Right lobe of liver (tissue), 6 donors: Measurements from ENCODE around the gene KCND1. TPM values are rescaled to one million over a fixed set of nuclear protein-coding genes. Genes with fewer than 3 reads are reported as not detected.

ENCODE experiments used
- ATAC-seq, 4 donors: fragments of 200-7000 bp; cut with Tn5 transposase; one replicate each; pipeline ENCODE4 v1.9.1; 2020; ENCODE audit warnings: mild to moderate bottlenecking in 4 of 4, moderate library complexity in 4 of 4
- DNase-seq, 3 donors: peaks; one replicate each; pipeline ENCODE4 v3.0.0-alpha.2; 2020
- H3K27ac ChIP-seq, 3 donors: fragments of 200-600 bp; one replicate each; pipeline ENCODE4 v1.8.0; 2022
- H3K27me3 ChIP-seq, 2 donors: fragments of 200-600 bp; one replicate each; pipeline ENCODE4 v1.8.0; 2022
- H3K36me3 ChIP-seq, 4 donors: fragments of 200-600 bp; sonication (generic) in 1 of 4; one replicate each; pipeline versions ENCODE4 v1.5.1 to v1.8.0; 2017 to 2022; ENCODE audit warnings: control low read depth in 1 of 4
- H3K4me1 ChIP-seq, 4 donors: fragments of 200-600 bp; sonication (generic) in 1 of 4; one replicate each; pipeline versions ENCODE4 v1.5.1 to v1.8.0; 2017 to 2022; ENCODE audit warnings: control low read depth in 1 of 4
- H3K4me3 ChIP-seq, 3 donors: fragments of 200-600 bp; one replicate each; pipeline ENCODE4 v1.8.0; 2022
- H3K9me3 ChIP-seq, 4 donors: fragments of 200-600 bp; sonication (generic) in 1 of 4; one replicate each; pipeline versions ENCODE4 v1.5.1 to v1.8.0; 2017 to 2022; ENCODE audit warnings: control low read depth in 1 of 4
- POLR2A ChIP-seq: fragments of 450-650 bp; IDR thresholded peaks from one replicate; pipeline ENCODE4 v1.6.1; 2017; ENCODE audit warnings: antibody characterized with exemption, mild to moderate bottlenecking
- WGBS: methylation state at CpG from one replicate; pipeline ENCODE4 v1.1.6; 2018; ENCODE audit warnings: low coverage, low lambda C conversion rate; ENCODE audit not compliant: insufficient coverage; ENCODE audit errors: missing lambda C conversion rate; 5-methylcytosine and 5-hydroxymethylcytosine counted together
- intact Hi-C, 2 donors: fragments of 100-400 bp; cut with DNase I; formaldehyde crosslinking; loops; one replicate each; pipeline versions ENCODE4 v1.11.2 to v1.14.1; 2022
- total RNA-seq, 6 experiments: library from RNA; depleted of rRNA in 2 of 6; stranded (reverse); fragments of >200 nt in 2 of 6; fragmentation: NEBNext Ultra II Directional in 3 of 6; extraction: Animal tissue kit (Norgen Biotek cat#: 25700) in 3 of 6; gene quantifications; one replicate each; pipeline versions ENCODE4 v1.1.0 to v1.2.4, GENCODE V29; 2016 to 2023
- TF ChIP-seq, protein P1 (sequence below), 4 donors: fragments of 200-600 bp in 3 of 4; fragments of 450-650 bp in 1 of 4; IDR thresholded peaks; one replicate each; pipeline versions ENCODE4 v1.5.1 to v1.8.0; 2016 to 2022; ENCODE audit warnings: antibody characterized with exemption in 4 of 4, mild to moderate bottlenecking in 2 of 4
- donor health status: DM: no; HTN: yes; CAD: no.
- donor health status: DM: no; HTN: no; CAD: no.
- donor health status: DM: no; HTN: no; CAD: no.
- donor health status: DM: no; HTN: yes; CAD: no.
- donor health status: DM: no; HTN: yes; CAD: no.

The KCND1 gene
- total RNA-seq, 6 experiments from 2014 or later: 0.31 to 1.2 (median 0.46) TPM

- ATAC-seq: peak; percentile 82 to 88 (median 87)
Observed at GRCh38 chrX:48918643-48919340, 52.9 kb downstream of the KCND1 start, which contains the start of gene PIM2. PIM2 (minus strand) TSS chrX:48919024; CDS start chrX:48918834, 190 bp downstream.

GRCh38 chrX:48918301-48918642 lies 53.4 kb downstream of the KCND1 start:
- Histone ChIP-seq H3K9me3 (no peaks in the 10 kb centered on the region), H3K4me1 (no peaks in the 10 kb centered on the region), H3K36me3 (peaks cover 0 to 3% (median 2%) of the 10 kb centered on the region in 4 donors), H3K27ac (peak overlapping the region; percentile 63 to 67 (median 65)), H3K4me3 (peak overlapping the region; percentile 49 to 58 (median 51)), H3K27me3 (no peaks in the 10 kb centered on the region)
- ATAC-seq (no peak), DNase-seq (no peak)
- TF ChIP-seq, protein P1, sequence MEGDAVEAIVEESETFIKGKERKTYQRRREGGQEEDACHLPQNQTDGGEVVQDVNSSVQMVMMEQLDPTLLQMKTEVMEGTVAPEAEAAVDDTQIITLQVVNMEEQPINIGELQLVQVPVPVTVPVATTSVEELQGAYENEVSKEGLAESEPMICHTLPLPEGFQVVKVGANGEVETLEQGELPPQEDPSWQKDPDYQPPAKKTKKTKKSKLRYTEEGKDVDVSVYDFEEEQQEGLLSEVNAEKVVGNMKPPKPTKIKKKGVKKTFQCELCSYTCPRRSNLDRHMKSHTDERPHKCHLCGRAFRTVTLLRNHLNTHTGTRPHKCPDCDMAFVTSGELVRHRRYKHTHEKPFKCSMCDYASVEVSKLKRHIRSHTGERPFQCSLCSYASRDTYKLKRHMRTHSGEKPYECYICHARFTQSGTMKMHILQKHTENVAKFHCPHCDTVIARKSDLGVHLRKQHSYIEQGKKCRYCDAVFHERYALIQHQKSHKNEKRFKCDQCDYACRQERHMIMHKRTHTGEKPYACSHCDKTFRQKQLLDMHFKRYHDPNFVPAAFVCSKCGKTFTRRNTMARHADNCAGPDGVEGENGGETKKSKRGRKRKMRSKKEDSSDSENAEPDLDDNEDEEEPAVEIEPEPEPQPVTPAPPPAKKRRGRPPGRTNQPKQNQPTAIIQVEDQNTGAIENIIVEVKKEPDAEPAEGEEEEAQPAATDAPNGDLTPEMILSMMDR (IDR thresholded peaks at IDR 0.05): no peak
- TF ChIP-seq POLR2A: no peak
- intact Hi-C loops: no loop called here
- 27% methylated on average over 9 of the region's 23 CpGs for WGBS

More at GRCh38 chrX:48918643-48919340, 52.9 kb downstream of the KCND1 start, which contains the start of gene PIM2:
- 3% methylated on average over 12 of the region's 55 CpGs for WGBS
- peak; percentile 98 for TF ChIP-seq POLR2A
- TF ChIP-seq, protein P1 (IDR thresholded peaks at IDR 0.05): peak in 1 of 4 donors; percentile 5
- DNase-seq: peak; percentile 90 to 93 (median 92)
- Histone ChIP-seq H3K4me3 (peak within 1 kb of the TSS; percentile 49 to 58 (median 51)), H3K4me1 (no peaks in the 10 kb centered on the region), H3K36me3 (peaks cover 0 to 8% (median 1%) of the 10 kb centered on the region in 4 donors), H3K27me3 (no peaks in the 10 kb centered on the region), H3K27ac (peak within 1 kb of the TSS; percentile 63 to 67 (median 65)), H3K9me3 (no peaks in the 10 kb centered on the region)
- intact Hi-C loops: no loop called here

DNA sequence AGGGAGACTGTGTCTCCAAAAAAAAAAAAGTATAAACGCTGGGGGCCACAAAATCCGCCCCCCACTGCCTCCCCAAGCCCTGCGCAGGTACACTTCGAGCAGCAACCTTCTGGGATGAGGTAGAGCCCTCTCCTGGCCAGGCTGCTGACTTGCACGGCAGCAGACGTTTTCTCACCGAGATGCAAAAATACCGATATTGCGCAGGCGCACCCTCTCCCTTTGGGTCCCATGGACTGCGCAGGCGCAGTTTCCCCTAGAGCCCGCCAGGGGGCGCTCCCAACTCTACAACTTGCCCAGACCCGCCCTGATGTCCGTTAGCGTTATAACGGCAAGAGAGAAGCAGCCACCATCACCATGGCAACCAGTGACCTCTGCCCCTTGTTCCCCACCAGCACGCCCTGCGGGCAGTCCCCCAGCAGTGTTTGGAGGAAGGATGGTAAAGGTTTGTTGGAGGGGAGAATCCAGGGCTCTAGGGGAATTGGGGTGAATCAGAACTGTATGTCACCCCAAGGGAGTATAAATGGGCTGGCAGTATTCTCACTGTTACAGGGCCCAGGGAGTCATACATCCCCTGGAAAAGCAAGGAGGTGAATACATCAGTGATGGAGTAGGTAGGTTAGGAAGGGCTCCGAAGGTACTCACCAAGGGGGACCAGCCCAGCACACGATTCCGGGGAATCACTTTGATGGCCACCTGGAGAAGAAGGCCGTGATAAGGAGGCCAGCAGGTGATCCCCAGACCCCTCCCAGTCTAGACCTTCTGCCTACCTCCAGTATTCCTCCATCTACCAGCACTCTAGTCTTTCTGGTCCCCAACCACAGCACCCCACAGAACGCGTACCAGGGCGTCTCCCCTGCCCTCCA lies 54.3 kb downstream of the KCND1 start:
- Histone ChIP-seq H3K4me3 (no peak overlapping the region), H3K36me3 (peaks cover 0 to 3% (median 0%) of the 10 kb centered on the region in 4 donors), H3K9me3 (no peaks in the 10 kb centered on the region), H3K4me1 (no peaks in the 10 kb centered on the region), H3K27ac (peak overlapping the region in 1 of 3 donors; percentile 6), H3K27me3 (no peaks in the 10 kb centered on the region)
- peak; percentile 73 to 83 (median 78) for ATAC-seq
- WGBS: 28% methylated on average over 17 of the region's 27 CpGs
- intact Hi-C loops: no loop called here
- peak; percentile 88 to 93 (median 89) for DNase-seq
- TF ChIP-seq, protein P1 (IDR thresholded peaks at IDR 0.05): peak; percentile 92 to 97 (median 93)
- TF ChIP-seq POLR2A: no peak

DNA sequence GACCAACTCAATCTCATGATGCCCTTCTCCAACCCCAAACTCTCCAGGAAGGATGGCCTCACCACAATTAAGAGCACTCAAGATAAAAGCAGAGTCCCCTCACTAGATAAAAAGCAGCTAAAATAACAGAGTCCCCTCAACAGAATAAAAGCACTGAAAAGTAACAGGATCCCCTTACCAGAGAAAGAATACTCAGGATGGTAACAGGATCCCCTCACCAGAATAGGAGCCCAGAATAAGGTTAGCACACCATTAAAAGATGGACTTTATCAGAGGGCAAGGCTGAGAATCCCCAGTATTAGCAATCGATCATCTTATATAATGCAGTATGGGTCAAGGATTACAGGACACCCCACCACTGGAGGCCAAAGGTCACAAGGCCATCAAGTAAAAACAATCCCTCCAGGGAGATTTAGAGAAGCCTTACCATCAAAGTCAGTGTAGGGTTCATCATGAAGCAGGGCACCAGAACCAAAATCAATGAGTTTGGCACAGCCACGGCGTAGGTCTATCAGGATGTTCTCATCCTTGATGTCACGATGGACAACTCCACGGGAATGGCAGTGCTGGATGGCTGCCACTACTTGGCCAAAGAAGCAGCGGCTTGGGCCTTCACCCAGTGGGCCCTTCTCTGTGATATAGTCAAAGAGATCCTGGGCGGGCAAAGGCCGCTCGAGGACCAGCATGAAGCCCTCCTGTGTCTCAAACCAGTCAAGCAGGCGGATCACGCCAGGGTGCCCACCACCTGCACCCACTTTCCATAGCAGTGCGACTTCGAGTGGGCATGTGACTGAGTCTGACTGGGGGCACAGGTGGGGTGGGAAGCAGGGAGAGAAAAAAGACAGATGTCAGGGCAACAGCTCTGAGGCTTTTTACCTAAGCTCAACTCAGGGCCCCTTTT lies 56.8 kb downstream of the KCND1 start:
- H3K4me3 ChIP-seq: no peak overlapping the region
- H3K4me1 ChIP-seq: no peaks in the 10 kb centered on the region
- ATAC-seq: no peak
- intact Hi-C loops: no loop called here
- no peak for DNase-seq
- H3K27ac ChIP-seq: no peak overlapping the region
- no peak for TF ChIP-seq POLR2A
- TF ChIP-seq, protein P1 (IDR thresholded peaks at IDR 0.05): no peak
- no peaks in the 10 kb centered on the region for H3K9me3 ChIP-seq
- WGBS: 71% methylated on average over 8 of the region's 13 CpGs
- no peaks in the 10 kb centered on the region for H3K27me3 ChIP-seq
- H3K36me3 ChIP-seq: peaks cover 0 to 3% (median 0%) of the 10 kb centered on the region in 4 donors
